ENCODE measurements around the gene AFF1. TPM values are rescaled to one million over a fixed set of nuclear protein-coding genes. Genes with fewer than 3 reads are reported as not detected.

The AFF1 gene
- total RNA-seq, 3 donors from 2014 or later (not counting 1 experiment from before 2014, with no cell fraction given), result 87.9 to 93.4 (median 91.7) TPM

- H3K27me3 ChIP-seq (ENCODE audit: control insufficient read depth, insufficient read depth, low read length), result no peaks in the 10 kb centered on the region
- H3K9me3 Mint-ChIP-seq, result no peaks in the 10 kb centered on the region
- no peak overlapping the region for H3K4me3 Mint-ChIP-seq
- no peaks in the 10 kb centered on the region for H3K9me3 ChIP-seq (ENCODE audit: control insufficient read depth, insufficient read depth, low read length)
- 64% methylated on average over 9 of the region's 10 CpGs for WGBS (ENCODE audit: insufficient coverage)
- H3K36me3 Mint-ChIP-seq, result no peaks in the 10 kb centered on the region
- TF ChIP-seq, protein P1, sequence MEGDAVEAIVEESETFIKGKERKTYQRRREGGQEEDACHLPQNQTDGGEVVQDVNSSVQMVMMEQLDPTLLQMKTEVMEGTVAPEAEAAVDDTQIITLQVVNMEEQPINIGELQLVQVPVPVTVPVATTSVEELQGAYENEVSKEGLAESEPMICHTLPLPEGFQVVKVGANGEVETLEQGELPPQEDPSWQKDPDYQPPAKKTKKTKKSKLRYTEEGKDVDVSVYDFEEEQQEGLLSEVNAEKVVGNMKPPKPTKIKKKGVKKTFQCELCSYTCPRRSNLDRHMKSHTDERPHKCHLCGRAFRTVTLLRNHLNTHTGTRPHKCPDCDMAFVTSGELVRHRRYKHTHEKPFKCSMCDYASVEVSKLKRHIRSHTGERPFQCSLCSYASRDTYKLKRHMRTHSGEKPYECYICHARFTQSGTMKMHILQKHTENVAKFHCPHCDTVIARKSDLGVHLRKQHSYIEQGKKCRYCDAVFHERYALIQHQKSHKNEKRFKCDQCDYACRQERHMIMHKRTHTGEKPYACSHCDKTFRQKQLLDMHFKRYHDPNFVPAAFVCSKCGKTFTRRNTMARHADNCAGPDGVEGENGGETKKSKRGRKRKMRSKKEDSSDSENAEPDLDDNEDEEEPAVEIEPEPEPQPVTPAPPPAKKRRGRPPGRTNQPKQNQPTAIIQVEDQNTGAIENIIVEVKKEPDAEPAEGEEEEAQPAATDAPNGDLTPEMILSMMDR (IDR thresholded peaks at IDR 0.05), result no peak
- peaks cover 3% of the 10 kb centered on the region for H3K4me1 ChIP-seq (ENCODE audit: control insufficient read depth, insufficient read depth, low read length)
- H3K4me3 ChIP-seq (ENCODE audit: low read length), result no peak overlapping the region
- H3K36me3 ChIP-seq (ENCODE audit: control insufficient read depth, insufficient read depth, low read length), result no peaks in the 10 kb centered on the region
- H3K27me3 Mint-ChIP-seq (ENCODE audit: low read depth in 2 of 2), result no peaks in the 10 kb centered on the region
- no peak overlapping the region for H3K27ac ChIP-seq (ENCODE audit: low read length)
- peaks cover 2 to 8% of the 10 kb centered on the region in 2 donors for H3K4me1 Mint-ChIP-seq
- DNase-seq (no peak), ATAC-seq (no peak)
- intact Hi-C loops (cut with micrococcal nuclease), result no loop called here
- H3K27ac Mint-ChIP-seq, result peak overlapping the region in 1 of 2 donors; percentile 5
Measured at GRCh38 chr4:86928400-86929255, 6.2 kb upstream of the AFF1 start.

- peak overlapping the region; percentile 84 for H3K27ac ChIP-seq (ENCODE audit: low read length)
- no peaks in the 10 kb centered on the region for H3K27me3 ChIP-seq (ENCODE audit: control insufficient read depth, insufficient read depth, low read length)
- H3K4me3 ChIP-seq (ENCODE audit: low read length), result peak overlapping the region; percentile 70
- H3K4me3 Mint-ChIP-seq, result peak overlapping the region; percentile 89
- H3K4me1 Mint-ChIP-seq, result peaks cover 37 to 47% of the 10 kb centered on the region in 2 donors
- intact Hi-C loops (cut with micrococcal nuclease), result loop anchor here (10.0 kb wide), 1 partner anchor 1891 kb away; no protein-coding TSS in a partner anchor
- no peaks in the 10 kb centered on the region for H3K36me3 ChIP-seq (ENCODE audit: control insufficient read depth, insufficient read depth, low read length)
- peaks cover 22% of the 10 kb centered on the region for H3K4me1 ChIP-seq (ENCODE audit: control insufficient read depth, insufficient read depth, low read length)
- no peaks in the 10 kb centered on the region for H3K36me3 Mint-ChIP-seq
- TF ChIP-seq, protein P1 (IDR thresholded peaks at IDR 0.05), result no peak
- peak overlapping the region; percentile 80 to 86 for H3K27ac Mint-ChIP-seq
- H3K27me3 Mint-ChIP-seq (ENCODE audit: low read depth in 2 of 2), result no peaks in the 10 kb centered on the region
- DNase-seq, result no peak
- H3K9me3 ChIP-seq (ENCODE audit: control insufficient read depth, insufficient read depth, low read length), result no peaks in the 10 kb centered on the region
- WGBS (ENCODE audit: insufficient coverage), result 5% methylated on average over 15 of the region's 15 CpGs
- H3K9me3 Mint-ChIP-seq, result no peaks in the 10 kb centered on the region
- no peak for ATAC-seq
Measured at GRCh38 chr4:86934147-86934770, 552 bp upstream of the AFF1 start.

DNA sequence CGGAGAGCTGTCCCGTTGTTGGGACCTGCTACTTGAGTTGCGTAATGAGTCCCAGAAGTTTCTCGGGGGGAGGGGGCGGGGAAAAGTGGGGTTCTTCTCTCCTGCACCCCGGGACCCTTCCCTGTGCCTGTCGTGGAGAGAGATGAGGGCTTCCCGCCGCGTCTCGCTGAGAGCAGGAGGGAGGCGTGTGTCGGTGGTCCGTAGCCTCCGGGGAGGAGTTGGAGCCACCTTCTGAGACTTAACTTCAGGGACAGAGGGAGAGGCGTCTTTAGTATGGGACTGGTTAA is 698 bp downstream of the AFF1 start:
- no peaks in the 10 kb centered on the region for H3K27me3 Mint-ChIP-seq (ENCODE audit: low read depth in 2 of 2)
- intact Hi-C loops (cut with micrococcal nuclease), result loop anchor here (1.0 to 10.0 kb wide), 5 partner anchors 71 to 1889 kb away; partner anchors contain the start of genes HERC3 and KLHL8
- 0% methylated on average over 16 of the region's 16 CpGs for WGBS (ENCODE audit: insufficient coverage)
- H3K4me1 Mint-ChIP-seq, result peaks cover 48 to 56% of the 10 kb centered on the region in 2 donors
- H3K9me3 ChIP-seq (ENCODE audit: control insufficient read depth, insufficient read depth, low read length), result no peaks in the 10 kb centered on the region
- no peaks in the 10 kb centered on the region for H3K27me3 ChIP-seq (ENCODE audit: control insufficient read depth, insufficient read depth, low read length)
- H3K36me3 Mint-ChIP-seq, result no peaks in the 10 kb centered on the region
- ATAC-seq, result no peak
- H3K4me3 Mint-ChIP-seq, result peak overlapping the region; percentile 98
- peaks cover 33% of the 10 kb centered on the region for H3K4me1 ChIP-seq (ENCODE audit: control insufficient read depth, insufficient read depth, low read length)
- no peak for DNase-seq
- H3K27ac Mint-ChIP-seq, result peak overlapping the region; percentile 84 to 90
- H3K36me3 ChIP-seq (ENCODE audit: control insufficient read depth, insufficient read depth, low read length), result no peaks in the 10 kb centered on the region
- peak overlapping the region; percentile 83 for H3K27ac ChIP-seq (ENCODE audit: low read length)
- no peaks in the 10 kb centered on the region for H3K9me3 Mint-ChIP-seq
- peak overlapping the region; percentile 84 for H3K4me3 ChIP-seq (ENCODE audit: low read length)
- TF ChIP-seq, protein P1 (IDR thresholded peaks at IDR 0.05), result no peak

Measured in natural killer cell (primary cell).